K562 (cell line): ENCODE measurements around the gene RASD1. TPM values are rescaled to one million over a fixed set of nuclear protein-coding genes. Genes with fewer than 3 reads are reported as not detected.

Source experiments
- ELF2 ChIP-seq: fragments of 250-450 bp; sonication (Bioruptor Pico); IDR thresholded peaks from 2 replicates; pipeline ENCODE4 v1.5.0; 2021; ENCODE audit warnings: mild to moderate bottlenecking
- FIP1L1 ChIP-seq: fragments of 200-400 bp; formaldehyde crosslinking; IDR thresholded peaks from 2 replicates; pipeline ENCODE4 v1.6.1; 2018; ENCODE audit warnings: mild to moderate bottlenecking, low read depth, low read length; ENCODE audit not compliant: poor library complexity, severe bottlenecking
- ILK ChIP-seq: fragments of 450-650 bp; IDR thresholded peaks from 2 replicates; pipeline ENCODE4 v1.6.1; 2016; ENCODE audit warnings: missing genetic modification characterization, low read depth, mild to moderate bottlenecking, missing compliant biosample characterization, moderate library complexity, borderline replicate concordance
- JUNB ChIP-seq: fragments of 450-650 bp; formaldehyde crosslinking; conservative IDR thresholded peaks from 2 replicates; pipeline ENCODE4 v1.4.0; 2020; ENCODE audit warnings: mild to moderate bottlenecking
- MTA3 ChIP-seq: fragments of 450-650 bp; formaldehyde crosslinking; IDR thresholded peaks from 2 replicates; pipeline ENCODE4 v1.6.1; 2017; ENCODE audit warnings: mild to moderate bottlenecking, borderline replicate concordance
- UBTF ChIP-seq, 2 experiments: IDR thresholded peaks; 2 replicates each; pipeline ENCODE4 v1.6.1; 2012; ENCODE audit warnings: improper control_type of control experiment in 2 of 2, low read depth in 2 of 2, low read length in 2 of 2, borderline replicate concordance in 1 of 2
- ZBTB11 ChIP-seq, 3 experiments: fragments of 200-800 bp in 1 of 3; fragments of 250-450 bp in 1 of 3; fragments of 450-650 bp in 1 of 3; sonication (Bioruptor Pico) in 1 of 3; sonication (Bioruptor generic) in 1 of 3; formaldehyde crosslinking in 1 of 3; IDR thresholded peaks; 2 replicates each; pipeline versions ENCODE4 v1.6.1 to v1.8.0; 2016 to 2022; ENCODE audit warnings: mild to moderate bottlenecking in 2 of 3, missing genetic modification characterization in 2 of 3, missing compliant biosample characterization in 1 of 3, moderate library complexity in 1 of 3
- ZFX ChIP-seq: sonication (generic); formaldehyde crosslinking; IDR thresholded peaks from 2 replicates; pipeline ENCODE4 v1.8.0; 2022; ENCODE audit warnings: mild to moderate bottlenecking, missing genetic modification reagents, moderate library complexity
- ZNF133 ChIP-seq: fragments of 250-450 bp; sonication (Bioruptor Pico); IDR thresholded peaks from 2 replicates; pipeline ENCODE4 v1.4.0; 2020; ENCODE audit warnings: mild to moderate bottlenecking
- ZNF324 ChIP-seq: fragments of 250-450 bp; sonication (Bioruptor Pico); IDR thresholded peaks from 2 replicates; pipeline ENCODE4 v1.4.0; 2020; ENCODE audit warnings: mild to moderate bottlenecking
- ZNF407 ChIP-seq: fragments of 450-650 bp; IDR thresholded peaks from 2 replicates; pipeline ENCODE4 v1.6.1; 2016; ENCODE audit warnings: low read depth
- polyA plus RNA-seq, 8 experiments: library from polyadenylated mRNA; depleted of rRNA in 4 of 8; stranded (reverse) in 5 of 8; unstranded in 3 of 8; fragments of >200 nt; fragmentation: Nextera tagmentation in 2 of 8; fragmentation: Illumina TruSeq in 1 of 8; extraction: Ambion mirVana in 2 of 8; extraction: Trizol in 1 of 8; gene quantifications; 2 replicates each; pipeline versions ENCODE4 v1.2.1 to v1.2.3, GENCODE V29; 2011 to 2014; ENCODE audit warnings: inconsistent platforms in 1 of 8, missing spikeins in 1 of 8
- total RNA-seq, 7 experiments: library from RNA; depleted of rRNA in 6 of 7; stranded (reverse); fragments of >200 nt in 6 of 7; fragmentation: Illumina TruSeq in 2 of 7; extraction: Trizol in 2 of 7; gene quantifications; 2 replicates each; pipeline versions ENCODE4 v1.2.1 to v1.2.3, GENCODE V29; 2011 to 2021; ENCODE audit warnings: low replicate concordance in 1 of 7

The RASD1 gene
- total and polyA plus RNA-seq, 9 of the 15 experiments (the other 6 are each of a cell fraction or from before 2014, with no cell fraction given), result 0.11 TPM; not detected in 8

GRCh38 chr17:17496189-17497064, at the start of gene RASD1 (continued):
- TF ChIP-seq ZBTB11 (CRISPR knock-in tag; IDR thresholded peaks at IDR 0.05), result peak in 1 of 3 experiments; percentile 46; a peak in 1 of 6 replicates
- peak; percentile 66 for TF ChIP-seq ZFX (CRISPR knock-in tag)
- TF ChIP-seq ILK, result no peak
- no peak for TF ChIP-seq ZNF133 (CRISPR knock-in tag)
- no peak for TF ChIP-seq ZNF324
- no peak for TF ChIP-seq JUNB (CRISPR knock-in tag)
- TF ChIP-seq MTA3, result peak; percentile 48; the same call in 1 of the 2 replicates
- TF ChIP-seq ELF2, result no peak
- TF ChIP-seq UBTF (IDR thresholded peaks at IDR 0.05; ENCODE audit: borderline replicate concordance in 1 of 2, low read depth in 2 of 2, low read length in 2 of 2), result peak; percentile 70 to 83; a peak in 2 of 4 replicates
- no peak for TF ChIP-seq FIP1L1
- TF ChIP-seq ZNF407, result no peak
